GM19455 (cell line): ENCODE data around the gene NFATC2.
"Not testable (repeated sequence)": the region's sequence is repeated elsewhere in the genome, so short reads cannot be mapped to it uniquely, and the experiment has no call there.

Experiments
- ATAC-seq: cut with Tn5 transposase; IDR thresholded peaks from one replicate; pipeline ENCODE4 v1.9.1; 2021; ENCODE audit not compliant: unreplicated experiment

Gene NFATC2

DNA sequence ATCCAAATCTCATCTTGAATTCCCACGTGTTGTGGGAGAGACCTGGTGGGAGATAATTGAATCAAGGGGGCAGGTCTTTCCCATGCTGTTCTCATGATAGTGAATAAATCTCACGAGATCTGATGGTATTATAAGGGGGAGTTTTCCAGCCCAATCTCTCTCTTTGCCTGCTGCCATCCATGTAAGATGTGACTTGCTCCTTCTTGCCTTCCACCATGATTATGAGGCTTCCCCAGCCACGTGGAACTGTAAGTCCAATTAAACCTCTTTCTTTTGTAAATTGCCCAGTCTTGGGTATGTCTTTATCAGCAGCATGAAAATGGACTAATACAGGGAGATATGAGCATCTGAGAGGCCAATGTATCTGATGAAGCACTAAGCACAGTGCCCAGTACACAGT lies 26.0 kb upstream of the NFATC2 start:
- ATAC-seq = not testable (repeated sequence)

DNA sequence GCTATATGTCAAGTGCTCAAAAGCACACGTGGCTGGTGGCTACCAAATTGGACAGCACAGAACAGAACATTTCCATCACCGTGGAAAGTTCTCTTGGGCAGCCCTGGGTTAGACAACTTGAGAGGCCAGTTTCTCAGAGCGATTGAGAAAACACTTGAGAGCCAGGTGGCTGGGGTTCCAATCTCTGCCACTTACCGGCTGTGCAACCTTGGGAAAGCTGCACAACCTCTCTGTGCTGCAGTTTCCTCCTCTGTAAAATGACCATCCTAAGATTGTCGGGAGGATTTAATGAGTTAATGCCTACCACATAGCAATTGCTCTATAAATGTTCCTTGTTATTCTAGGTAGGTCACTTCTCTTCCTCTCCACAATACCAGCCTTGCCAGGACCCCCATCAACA lies 25.1 kb upstream of the NFATC2 start:
- no peak for ATAC-seq

DNA sequence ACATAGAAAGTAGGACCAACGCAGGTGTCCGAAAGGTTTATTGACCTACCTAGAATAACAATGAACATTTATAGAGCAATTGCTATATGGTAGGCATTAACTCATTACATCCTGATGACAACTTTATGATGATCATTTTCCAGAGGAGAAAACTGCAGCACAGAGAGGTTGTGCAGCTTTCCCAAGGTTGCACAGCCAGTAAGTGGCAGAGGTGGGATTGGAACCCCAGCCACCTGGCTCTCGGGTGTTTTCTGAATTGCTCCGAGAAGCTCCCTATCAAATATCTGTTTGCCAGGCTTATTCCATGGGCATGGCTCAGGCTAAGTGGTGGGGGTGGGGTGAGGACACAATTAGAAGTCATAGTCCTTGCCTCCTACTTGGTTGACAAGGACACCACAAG lies 24.1 kb upstream of the NFATC2 start:
- ATAC-seq = no peak

DNA sequence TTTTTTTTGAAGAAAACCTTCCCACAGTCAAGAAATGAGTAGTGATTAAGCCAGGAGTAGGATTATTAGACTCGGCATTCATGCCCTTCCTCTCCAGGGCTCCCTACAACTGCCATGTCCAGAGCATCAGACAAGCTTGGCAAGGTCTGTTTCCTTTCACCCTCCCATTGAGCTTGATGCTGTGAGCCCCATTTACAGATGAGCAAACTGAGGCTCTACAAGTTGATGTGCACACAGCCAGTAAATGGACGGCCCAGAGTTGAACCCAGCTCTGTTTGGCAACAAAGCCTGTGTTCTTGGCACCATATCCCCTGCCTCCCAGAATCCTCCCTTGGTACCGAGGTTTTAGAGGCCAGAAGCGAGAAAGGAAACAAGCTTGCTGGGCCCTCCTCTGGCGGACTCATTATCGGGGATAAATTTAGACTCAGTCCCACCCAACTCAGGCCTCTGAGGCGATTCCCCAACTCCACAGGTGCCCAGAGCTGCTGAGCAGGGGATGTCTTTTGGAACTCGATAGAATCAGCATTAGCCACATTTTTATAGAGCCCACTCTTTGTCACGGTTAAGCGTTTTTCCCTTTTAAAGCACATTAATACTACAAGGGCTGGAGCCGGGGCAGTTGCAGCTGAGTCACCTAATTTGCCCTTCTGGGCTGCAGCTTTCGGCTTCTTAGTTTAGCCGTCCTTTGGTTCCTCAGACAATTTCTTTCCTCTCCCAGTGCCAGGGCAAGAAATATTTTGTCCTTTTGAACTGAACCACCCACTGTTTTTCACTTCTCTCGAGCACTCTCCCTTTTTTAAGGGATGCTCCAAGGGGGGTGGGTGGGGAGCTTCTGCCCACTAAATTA lies 23.0 kb upstream of the NFATC2 start:
- ATAC-seq = no peak

DNA sequence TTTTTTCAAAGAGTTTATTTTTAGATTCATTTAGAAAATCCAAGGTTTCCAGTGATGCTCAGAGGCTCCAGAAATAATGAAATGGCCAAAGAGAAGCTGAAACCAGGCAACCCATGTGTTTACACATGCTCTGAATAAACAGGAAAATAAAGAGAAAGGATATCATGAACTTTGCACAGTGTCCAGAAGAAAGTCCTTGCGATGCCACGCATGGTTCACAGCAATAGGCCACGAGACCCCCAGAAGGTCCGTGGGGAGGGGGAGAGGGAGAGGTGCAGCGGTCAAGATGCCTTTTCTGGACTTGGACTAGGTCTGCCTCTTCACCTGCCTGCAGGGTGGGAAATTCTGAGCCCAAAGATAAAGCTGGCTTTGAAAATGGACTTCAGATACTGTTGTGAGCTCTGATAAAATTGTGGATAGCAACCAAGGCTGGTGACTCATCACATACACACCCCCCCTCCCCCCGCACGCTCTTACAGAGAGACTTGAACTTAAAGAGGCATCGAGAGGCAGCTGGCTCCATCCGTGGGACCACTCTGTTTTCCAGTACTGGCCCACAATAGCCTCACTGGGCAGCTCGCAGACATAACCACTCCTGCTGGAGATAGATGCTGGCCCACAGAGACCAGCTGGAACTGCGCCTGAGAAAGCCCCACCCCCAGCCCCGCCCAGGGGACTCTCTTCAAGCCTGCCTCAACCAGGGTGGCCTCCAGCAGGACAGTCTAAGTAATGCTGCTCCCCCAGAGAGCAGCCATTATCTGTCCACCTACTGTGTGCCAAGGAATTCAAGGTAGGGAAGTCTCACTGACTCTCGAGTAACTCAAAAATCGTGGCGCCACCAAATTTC lies 21.2 kb upstream of the NFATC2 start:
- ATAC-seq = no peak

DNA sequence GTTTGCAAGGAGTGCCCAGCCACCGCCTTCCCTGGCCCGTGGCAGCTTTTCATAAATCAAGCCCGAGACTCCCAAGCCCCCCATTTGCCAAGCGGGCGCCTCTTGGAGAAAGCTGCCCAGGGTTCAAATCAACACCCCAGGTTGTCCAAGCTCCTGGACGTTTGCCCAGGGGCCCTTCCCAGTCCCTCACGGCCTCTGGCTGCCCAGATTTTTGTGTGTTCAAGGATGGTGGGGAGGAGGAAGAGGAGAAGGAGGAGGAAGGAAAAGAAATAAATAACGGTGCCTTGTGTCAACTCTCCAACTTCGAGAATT lies 20.6 kb upstream of the NFATC2 start:
- no peak for ATAC-seq

DNA sequence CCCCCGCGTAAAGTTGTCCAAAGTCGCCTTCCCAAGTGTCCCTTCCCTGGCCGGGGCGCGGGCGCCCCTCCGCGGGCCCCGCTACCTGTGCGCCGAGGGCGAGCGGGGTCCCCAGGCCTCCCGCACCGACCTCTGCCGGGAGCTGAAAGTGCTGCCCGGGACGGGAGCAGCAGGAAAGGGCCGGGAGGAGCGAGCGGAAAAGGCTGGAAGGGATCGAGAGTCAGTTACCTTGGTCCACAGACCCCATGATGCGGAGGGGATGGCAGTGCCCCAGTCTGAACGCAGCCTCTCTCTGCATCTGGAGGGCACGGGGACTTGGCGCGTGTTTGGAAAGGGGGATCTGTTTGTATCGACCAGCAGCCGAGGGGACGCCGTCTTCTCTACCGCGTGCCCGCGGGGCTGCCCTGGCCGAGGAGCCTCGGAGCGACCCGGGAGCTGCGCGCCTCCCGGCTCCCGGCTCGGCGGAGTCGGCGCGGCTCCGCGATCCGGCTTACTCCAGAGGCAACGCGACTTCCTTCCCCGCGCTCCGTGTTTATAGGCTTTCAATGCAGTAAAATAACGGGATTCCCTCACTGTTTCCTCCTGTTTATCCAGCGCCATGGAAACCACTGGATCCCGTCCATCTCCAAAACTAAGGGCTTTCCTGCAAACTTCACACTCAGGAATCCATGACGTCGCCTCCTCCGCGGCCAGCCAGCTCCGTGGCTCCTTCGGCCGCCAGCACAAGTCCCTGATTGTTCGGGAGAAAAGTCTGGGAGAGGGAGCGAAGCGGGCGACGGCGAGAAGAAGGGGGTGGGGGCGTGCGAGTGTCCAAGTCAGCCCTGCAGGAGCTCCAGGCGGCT lies 20.0 kb upstream of the NFATC2 start:
- ATAC-seq = no peak

DNA sequence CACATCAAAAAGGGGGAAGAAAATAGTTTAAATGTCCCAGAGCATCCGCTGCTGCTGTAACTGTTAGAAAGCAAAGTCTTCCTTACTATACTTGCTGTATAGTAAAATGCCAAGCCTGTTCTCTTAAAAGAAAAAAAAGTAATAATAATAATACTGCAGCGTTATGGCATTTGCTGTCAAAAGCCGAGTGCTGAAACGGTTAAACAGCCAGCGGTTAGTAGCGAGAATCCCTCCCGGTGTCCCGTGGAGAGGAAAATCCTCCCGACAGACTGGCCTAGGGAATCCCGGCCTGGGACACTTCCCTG lies 19.5 kb upstream of the NFATC2 start:
- no peak for ATAC-seq

DNA sequence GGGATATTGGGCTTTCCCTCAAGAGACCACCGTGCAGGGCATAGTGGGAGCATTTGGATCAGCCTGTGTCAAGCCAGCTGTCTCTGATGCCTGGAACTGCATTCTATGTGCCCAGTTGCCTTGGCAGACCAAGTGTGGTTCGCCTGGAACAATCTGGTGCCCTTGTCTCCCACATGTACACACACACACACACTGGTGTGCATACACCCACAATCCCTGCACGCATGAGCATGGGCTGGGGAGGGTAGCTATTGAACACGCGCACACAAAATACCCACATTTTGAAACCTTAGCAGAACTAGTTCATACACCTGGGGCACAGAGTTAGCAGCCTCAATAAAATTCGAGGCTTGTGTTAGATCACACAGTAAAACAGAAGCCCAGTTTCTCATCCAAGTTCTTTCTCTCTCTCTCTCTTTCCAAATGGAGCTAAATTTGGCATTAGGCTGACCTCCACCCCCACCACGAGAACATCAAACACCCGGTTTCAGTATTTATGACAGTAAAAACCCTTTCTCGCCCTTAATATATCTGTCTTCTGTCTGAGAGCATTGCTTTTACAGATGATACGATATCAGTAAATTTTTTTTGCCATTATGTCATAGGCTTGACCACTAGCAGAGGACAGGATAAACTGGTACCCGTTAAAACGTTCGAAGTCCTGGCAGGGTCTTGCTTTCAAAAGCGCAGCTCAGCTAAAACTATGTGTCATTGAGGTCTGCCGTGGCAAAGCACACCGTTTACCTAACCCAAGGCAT lies 18.2 kb upstream of the NFATC2 start:
- ATAC-seq = no peak

DNA sequence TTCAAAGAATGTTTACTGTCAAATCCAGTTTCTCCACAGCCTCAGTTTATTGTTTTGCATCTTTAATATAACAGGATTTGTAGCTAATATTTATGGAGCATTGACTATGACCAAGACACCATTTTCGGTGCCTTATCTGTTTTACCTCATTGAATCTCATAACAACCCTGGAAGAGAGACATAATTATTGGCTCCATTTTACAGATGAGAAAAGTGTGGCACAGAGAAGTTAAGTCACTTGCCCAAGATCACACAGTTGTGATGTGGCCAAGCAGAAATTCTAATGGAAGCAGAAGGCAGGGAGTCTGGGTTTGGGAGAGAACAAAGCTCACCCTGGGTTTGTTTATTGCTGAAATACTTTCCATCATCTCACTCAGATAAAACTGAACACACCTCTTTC lies 17.5 kb upstream of the NFATC2 start:
- no peak for ATAC-seq

DNA sequence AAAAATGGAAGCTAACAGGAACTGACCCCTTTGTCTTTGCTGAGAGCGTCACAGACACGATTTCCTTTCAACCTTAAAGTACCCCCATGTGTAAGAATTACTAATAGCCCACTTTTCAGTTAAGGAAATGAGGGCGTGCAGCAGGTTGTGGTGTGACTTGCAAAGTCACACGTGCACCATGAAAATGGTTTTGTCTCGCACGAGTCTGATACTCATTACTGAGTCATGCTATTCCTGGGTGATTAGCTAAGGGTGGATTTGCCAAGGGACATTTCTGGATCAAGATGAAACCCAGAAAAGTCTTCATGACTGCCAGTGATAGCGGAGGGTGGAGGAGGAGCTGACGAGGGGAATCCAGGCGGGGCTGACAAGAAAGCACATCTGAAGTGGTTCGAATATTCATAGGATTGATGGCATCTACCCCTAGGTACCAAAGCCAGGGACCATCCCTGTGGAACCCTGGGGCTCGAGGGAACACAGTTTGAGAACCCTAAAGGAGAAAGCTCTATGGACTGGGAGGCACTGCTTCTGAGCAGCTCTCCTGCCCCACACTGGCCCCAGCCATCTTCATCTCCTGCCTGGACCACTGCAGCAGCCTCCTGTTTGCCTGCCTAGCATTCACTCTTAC lies 12.1 kb upstream of the NFATC2 start:
- no peak for ATAC-seq

DNA sequence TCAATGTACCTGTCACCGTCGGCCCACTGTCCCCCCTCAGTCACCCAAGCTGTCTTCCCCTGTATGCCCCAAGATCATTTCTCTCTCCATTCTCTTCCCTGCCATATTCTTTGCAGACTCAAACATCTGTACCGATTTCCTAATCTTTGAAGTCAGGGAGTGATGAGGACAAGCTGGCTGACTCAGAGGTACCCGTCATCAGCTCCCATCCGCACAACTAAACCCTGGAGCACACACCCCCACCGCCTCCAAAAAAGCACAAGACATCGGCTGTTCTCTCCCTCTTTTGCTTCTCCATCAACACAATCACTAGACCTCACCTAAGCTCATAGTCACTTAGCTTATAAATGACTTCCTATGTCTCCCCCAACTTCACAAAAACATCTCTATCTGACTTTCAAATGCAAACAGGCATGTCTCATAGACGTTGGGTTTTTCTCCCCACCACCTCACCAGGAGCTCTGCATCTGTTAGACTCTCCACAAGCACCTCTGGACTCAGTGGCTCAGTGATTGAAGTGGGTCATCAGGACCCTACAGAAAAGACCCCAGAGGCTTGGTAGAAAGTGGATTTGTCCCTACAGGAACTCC lies 11.5 kb upstream of the NFATC2 start:
- ATAC-seq = no peak

DNA sequence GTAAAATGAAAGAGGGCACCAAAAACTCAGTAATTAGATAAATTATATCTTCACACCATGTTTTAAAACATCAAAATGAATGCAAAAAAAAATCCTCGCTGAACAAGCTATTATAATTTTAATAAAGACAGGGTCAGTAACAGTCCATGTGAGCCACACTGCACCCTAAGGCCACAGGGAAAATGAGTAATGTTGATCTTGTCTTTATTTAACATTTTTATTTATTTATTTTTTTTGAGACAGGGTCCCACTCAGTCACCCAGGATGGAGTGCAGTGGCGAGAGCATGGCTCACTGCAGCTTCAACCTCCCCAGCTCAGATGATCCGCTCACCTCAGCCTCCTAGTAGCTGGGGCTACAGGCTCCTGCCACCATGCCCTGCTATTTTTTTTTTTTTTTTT lies 8.7 kb upstream of the NFATC2 start:
- ATAC-seq = no peak

DNA sequence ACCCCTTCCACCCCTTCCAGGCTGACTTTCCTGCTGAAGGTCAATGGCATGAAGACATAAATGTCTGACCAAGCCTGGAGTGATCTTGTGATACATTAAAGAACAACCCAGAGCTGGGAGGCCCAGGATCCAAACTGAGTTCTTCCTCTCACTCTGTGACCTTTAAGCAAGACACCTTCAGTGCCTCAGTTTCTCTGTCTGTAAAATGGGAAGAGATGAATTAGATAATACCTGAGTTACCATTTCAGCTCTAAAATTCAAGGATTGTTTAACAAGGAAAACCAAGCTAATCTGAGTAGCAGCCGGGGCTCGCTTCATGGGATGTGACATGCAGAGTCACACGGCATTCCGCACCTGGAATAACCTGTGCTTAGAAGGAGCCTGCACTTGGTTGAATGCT lies 7.0 kb upstream of the NFATC2 start:
- ATAC-seq = no peak

DNA sequence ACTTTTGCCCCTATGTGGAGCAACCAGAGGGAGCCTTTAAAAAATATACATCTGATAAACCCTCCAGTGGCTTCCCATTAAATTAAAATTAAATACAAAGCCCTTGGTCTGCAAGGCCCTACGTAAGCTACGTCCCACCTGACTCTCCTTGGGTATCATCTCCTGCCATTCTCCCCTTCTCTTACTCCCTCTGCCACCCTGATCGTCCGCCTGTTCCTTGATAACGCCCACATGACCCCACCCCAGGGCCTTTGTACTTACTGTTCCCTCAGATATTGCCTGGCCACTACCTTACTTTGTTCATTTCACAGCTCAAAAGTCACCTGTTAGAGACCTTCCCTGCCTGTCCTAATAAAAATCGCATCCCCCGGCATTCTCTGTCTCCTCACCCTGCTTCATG lies 5.4 kb upstream of the NFATC2 start:
- no peak for ATAC-seq

DNA sequence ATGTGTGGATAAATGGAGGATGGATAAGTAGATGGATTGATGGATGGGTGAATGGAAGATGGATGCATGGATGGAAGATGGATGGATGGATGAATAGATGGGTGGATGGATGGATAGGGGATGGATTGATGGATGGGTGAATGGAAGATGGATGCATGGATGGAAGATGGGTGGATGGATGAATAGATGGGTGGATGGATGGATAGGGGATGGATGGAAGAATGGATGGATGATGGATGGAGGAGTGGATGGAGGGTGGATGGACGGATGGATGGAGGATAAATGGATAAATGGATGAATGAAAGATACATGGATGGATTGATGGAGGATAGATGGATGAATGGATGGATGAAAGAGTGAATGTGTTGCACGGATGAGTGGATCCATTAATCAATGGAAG lies 3.0 kb upstream of the NFATC2 start:
- ATAC-seq = no peak

DNA sequence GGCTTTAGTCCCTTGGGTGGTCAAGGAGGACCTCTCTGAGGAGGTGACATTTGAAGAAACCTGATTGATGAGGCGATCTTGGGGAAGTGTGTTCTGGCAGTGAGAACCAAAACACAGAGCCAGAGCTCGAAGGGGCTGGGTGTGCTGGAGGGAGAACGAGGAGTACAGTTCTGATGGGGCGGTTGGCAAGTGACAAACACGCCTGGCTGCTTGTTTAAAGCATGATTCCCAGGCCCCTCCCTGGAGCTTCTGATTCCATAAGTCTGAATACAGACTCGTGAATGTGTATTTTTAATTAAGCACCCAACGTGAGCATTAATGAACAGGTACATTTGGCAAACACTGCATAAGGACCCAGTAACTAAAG lies 886 bp upstream of the NFATC2 start:
- ATAC-seq = no peak

DNA sequence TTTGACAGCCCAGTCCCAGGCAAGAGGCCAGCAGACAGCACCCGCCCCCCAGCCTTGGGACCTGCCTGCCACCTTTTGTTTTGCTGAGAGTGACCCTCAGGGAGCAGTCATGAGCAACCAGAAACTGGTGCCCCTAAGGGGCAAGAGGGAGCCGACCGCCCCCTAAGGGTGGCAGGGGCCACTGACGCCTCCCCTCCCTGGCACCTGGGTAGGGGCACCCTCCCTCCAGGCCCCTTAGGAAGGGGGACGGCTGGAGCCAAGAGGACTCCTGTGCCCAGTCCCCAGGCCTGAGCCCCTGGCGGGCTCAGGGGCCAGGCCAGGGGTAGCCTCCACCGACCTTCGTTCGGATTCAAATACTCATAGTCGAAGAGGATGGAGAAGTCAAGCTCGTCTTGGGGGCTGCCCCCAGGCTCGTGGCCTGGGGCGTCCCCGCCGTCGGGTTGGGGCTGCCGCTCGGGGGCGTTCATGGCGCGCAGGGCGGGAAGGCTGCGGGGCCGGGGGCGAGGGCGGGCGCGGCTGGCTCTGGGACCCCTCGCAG lies 417 bp downstream of the NFATC2 start:
- ATAC-seq = no peak

DNA sequence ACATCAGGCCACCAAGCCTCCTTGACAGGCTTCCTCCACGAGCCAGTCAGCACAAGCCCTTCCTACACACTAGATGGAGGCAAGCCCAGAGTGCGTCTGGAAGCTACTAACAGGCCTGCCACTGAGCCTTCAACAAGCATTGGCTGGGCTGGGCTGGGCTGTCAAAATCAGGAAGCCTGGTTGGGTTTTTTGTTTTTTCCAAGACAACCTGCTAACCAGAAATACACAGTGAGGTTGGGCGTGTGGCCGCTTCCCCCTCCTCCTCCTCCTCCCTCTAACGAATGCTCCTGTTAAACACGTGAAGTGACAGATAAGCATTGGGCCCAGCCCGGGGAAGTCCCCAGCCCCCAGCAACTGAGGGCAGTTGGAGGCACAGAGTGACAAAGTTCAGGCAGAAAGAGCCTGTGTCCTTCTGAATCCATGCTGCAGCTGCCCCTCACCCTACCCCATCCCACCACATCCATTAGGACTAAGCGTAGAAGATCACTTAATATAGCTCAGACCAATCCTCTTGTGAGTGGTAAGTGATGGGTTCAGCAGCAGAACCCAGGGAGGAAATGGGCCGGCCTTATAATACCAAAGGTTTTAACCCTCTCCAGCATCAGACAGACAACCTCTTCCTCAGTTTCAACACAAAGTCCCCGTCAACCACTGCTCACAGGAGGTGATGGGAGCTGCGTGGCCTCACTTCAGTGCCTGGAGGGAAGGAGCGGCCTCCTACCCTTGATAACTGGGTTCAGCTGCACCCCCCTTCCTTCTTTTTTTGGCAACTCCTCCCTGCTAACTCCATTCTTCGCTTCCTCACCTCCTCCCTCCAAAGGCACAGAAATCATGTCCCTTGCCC lies 1.1 kb downstream of the NFATC2 start:
- no peak for ATAC-seq
